GM12878 (cell line): ENCODE data around the gene GPR68.

Experiments
- CBFB ChIP-seq: IDR thresholded peaks from 2 replicates; pipeline ENCODE4 v1.6.1; 2016; ENCODE audit warnings: antibody characterized with exemption, low read depth
- CHD4 ChIP-seq: fragments of 200-600 bp; sonication (generic); IDR thresholded peaks from 2 replicates; pipeline ENCODE4 v1.6.1; 2016; ENCODE audit warnings: mild to moderate bottlenecking
- POLR2A ChIP-seq: IDR thresholded peaks from 2 replicates; pipeline ENCODE4 v1.6.1; 2011; ENCODE audit warnings: low read depth, mild to moderate bottlenecking, low read length
- POLR2AphosphoS5 ChIP-seq: IDR thresholded peaks from 2 replicates; pipeline ENCODE4 v1.6.1; 2011; ENCODE audit warnings: mild to moderate bottlenecking, low read length, inconsistent platforms
- TCF12 ChIP-seq: IDR thresholded peaks from 2 replicates; pipeline ENCODE4 v1.6.1; 2011; ENCODE audit warnings: low read depth, mild to moderate bottlenecking, low read length
- TF ChIP-seq, protein P1 (sequence below): fragments of 450-650 bp; IDR thresholded peaks from 2 replicates; pipeline ENCODE4 v1.6.1; 2017; ENCODE audit warnings: mild to moderate bottlenecking, low read depth, inconsistent platforms; ENCODE audit not compliant: poor library complexity, severe bottlenecking

DNA sequence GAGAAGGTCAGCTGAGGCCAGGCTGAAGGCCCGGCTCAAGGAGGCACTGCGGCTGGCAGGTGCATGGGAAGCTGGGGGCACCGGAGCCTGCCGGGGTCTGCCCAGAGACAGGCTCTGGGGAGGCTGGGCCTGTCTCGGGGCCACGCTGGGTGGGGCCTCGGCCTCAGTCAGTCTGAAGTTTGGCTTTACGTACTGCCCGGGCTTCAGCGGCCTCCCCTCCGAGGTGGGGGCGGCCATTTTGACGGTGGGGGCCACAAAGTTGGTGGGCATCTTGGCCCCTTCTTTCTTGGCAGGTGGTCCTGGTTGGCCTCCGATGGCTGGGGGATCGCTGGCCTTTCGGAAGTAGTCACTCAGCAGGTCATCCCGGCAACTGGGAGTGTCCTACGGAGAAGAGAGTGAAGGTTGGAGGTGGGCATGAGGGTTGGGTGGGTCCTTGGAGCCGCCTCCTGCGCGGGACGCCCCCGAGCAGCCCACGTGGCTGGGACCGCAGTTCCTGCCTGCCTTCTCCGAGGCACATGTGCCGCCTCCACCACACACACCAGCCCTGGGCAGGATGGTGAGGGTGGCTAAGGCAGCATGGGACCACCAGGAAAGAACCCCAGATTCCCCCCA is 28.9 kb upstream of the GPR68 start:
- TF ChIP-seq POLR2AphosphoS5 (no peak), CHD4 (no peak), CBFB (no peak), POLR2A (no peak), TCF12 (no peak)
- TF ChIP-seq, protein P1, sequence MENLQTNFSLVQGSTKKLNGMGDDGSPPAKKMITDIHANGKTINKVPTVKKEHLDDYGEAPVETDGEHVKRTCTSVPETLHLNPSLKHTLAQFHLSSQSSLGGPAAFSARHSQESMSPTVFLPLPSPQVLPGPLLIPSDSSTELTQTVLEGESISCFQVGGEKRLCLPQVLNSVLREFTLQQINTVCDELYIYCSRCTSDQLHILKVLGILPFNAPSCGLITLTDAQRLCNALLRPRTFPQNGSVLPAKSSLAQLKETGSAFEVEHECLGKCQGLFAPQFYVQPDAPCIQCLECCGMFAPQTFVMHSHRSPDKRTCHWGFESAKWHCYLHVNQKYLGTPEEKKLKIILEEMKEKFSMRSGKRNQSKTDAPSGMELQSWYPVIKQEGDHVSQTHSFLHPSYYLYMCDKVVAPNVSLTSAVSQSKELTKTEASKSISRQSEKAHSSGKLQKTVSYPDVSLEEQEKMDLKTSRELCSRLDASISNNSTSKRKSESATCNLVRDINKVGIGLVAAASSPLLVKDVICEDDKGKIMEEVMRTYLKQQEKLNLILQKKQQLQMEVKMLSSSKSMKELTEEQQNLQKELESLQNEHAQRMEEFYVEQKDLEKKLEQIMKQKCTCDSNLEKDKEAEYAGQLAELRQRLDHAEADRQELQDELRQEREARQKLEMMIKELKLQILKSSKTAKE: no peak
